Skeletal muscle cell (primary cell): ENCODE data around the gene SHLD1.
"Not testable (repeated sequence)": the region's sequence is repeated elsewhere in the genome, so short reads cannot be mapped to it uniquely, and the experiment has no call there.

Experiments
- DNase-seq: peaks from one replicate; pipeline ENCODE4 v3.0.0-alpha.2; 2010; ENCODE audit warnings: low read depth
- H3K4me3 ChIP-seq: 2 replicates; pipeline ENCODE4 v1.5.1; 2011; ENCODE audit warnings: low read depth, mild to moderate bottlenecking, control low read depth, low read length, moderate library complexity

The SHLD1 gene

DNA sequence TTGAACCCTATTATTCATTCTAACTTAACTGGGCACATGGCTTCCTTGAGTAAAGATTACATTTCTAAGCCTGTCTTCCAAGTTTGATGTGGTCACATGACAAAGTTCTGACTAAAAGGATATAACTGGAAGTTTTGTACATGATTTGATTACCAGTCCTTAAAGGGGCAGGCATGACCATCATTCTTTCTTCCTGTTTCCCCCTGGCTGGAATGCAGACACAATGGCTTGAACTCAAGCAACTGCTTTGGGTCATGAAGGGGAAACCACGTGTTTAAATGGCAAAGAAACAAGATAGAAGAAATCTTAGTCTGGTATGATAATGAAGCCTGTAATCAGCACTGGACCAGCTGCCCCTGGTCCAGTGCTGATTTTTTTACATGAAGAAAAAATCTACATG lies 15.6 kb upstream of the SHLD1 start:
- H3K4me3 ChIP-seq, result no peak overlapping the region
- no peak for DNase-seq

DNA sequence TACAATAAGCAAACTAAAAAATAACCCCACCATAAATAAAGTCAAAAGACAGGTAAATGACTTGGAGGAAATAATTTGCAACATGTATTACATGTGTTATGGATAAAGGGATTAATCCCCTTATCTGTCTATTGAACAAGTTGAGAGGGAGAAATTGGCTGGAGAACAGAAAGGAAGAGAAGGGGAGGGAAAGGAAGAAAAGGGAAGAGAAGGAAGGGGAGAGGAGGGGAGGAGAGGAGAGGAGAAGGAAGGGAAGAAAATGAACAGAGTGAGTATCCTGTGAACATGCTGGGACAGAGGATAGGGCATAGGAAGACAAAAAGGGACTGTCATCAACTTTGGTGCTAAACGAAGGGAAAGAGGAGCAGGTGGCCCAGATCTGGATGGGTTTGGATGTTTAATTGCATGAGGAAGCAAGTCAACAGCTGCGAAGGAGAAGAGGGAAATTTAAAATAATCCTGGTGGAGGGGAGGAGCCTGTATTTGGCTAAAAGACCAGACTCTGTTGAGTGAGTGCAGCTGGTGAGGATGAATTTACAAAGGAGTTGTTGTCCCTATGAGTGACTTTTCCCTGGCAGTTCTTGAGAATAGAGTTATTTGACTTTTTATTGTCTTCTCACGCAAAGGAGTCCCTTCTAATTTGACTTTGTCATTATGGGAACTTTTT lies 14.2 kb upstream of the SHLD1 start:
- H3K4me3 ChIP-seq, result no peak overlapping the region
- no peak for DNase-seq

DNA sequence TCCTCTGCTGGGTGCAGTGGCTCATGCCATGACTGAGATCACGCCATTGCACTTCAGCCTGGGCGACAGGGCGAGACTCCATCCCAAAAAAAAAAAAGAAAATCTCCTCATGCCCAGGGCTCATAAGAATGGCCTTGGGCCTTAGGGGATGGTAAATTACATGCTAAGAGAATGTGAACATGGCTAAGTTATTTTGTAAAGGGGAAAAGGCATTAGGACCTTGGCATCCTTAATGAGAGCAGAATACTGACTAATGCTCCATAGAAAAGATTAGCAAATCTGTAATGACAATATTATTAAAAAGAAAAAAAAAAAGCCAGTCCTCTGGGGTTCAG lies 12.6 kb upstream of the SHLD1 start:
- no peak for DNase-seq
- no peak overlapping the region for H3K4me3 ChIP-seq

DNA sequence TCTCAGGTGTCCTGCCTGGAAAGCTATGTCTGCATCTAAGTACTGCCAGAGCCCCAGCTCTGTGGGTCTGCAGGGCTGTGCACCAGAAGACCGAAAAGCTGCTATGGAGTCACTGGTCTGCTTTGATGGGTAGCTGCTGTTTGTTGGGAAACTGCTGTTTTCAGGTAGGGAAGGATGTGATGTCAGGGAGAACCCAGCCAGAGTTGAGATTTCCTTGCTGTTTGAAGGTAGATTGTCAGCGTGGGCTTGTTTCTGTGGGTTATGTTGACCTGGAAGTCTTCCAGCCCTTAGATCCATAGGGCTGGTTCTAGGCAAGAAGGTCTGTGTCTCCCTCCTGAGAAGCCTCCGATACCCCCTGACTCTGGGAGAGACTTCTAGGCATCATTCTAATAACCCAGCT lies 12.2 kb upstream of the SHLD1 start:
- no peak for DNase-seq
- no peak overlapping the region for H3K4me3 ChIP-seq

GRCh38 chr20:5740643-5741042 lies 9.6 kb upstream of the SHLD1 start:
- not testable (repeated sequence) for H3K4me3 ChIP-seq, DNase-seq

DNA sequence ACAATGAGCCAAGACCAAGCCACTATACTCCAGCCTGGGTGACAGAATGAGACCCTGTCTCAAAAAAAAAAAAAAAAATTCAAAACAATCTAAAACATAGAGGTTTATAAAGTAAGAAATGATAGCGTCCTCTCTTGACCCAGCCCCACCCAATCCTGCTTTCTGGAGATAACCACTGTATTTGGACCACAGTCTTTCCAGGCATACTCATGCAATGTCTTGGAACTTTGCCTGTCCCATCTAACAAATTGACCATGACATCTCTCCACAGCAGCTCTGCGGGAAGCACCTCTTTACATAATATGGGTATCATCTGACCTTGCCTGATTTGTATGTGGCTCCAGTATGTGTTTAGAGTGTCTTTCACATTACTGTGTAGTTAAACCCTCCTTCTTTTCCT lies 9.1 kb upstream of the SHLD1 start:
- DNase-seq, result no peak
- no peak overlapping the region for H3K4me3 ChIP-seq

DNA sequence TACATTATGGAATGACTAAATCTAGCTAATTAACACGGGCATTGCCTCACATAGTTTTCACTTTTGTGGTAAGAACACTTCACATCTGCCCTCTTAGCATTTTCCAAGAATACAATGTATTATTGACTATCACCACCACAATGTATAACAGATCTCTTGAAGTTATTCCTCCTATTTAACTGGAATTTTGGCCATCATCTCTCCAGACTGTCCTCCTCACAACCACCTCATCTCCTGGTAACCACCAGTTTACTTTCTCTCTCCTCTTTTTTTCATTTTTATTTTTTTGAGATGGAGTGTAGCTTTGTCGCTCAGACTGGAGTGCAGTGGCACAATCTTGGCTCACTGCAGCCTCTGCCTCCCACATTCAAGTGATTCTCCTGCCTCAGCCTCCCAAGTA lies 8.2 kb upstream of the SHLD1 start:
- no peak overlapping the region for H3K4me3 ChIP-seq
- no peak for DNase-seq

- DNase-seq, result no peak
- H3K4me3 ChIP-seq, result no peak overlapping the region
Measured at GRCh38 chr20:5745416-5746030, 4.7 kb upstream of the SHLD1 start.

- H3K4me3 ChIP-seq, result no peak overlapping the region
- no peak for DNase-seq
Measured at GRCh38 chr20:5746064-5746463, 4.1 kb upstream of the SHLD1 start.

DNA sequence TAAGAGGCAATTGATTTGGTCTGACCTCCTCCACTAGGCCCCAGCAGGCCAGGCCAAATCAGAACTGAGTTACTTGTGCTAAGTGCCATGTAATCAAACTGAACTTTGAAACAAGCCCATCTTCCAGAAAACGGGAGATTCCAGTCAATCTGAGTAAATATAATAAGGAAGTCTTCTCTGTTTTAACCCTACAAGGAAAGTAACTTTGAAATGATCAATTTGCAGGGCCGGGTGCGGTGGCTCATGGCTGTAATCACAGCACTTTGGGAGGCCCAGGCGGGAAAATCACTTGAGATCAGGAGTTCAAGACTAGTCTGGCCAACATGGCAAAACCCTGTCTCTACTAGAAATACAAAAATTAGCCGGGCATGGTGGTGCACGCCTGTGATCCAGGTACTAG lies 2.0 kb upstream of the SHLD1 start:
- no peak overlapping the region for H3K4me3 ChIP-seq
- no peak for DNase-seq

GRCh38 chr20:5749512-5749951 lies 669 bp upstream of the SHLD1 start:
- not testable (repeated sequence) for H3K4me3 ChIP-seq, DNase-seq

- no peak overlapping the region for H3K4me3 ChIP-seq
- no peak for DNase-seq
Measured at GRCh38 chr20:5751856-5752255, 1.7 kb downstream of the SHLD1 start.

- DNase-seq, result no peak
- H3K4me3 ChIP-seq, result no peak overlapping the region
Measured at GRCh38 chr20:5753814-5754213, 3.6 kb downstream of the SHLD1 start.

DNA sequence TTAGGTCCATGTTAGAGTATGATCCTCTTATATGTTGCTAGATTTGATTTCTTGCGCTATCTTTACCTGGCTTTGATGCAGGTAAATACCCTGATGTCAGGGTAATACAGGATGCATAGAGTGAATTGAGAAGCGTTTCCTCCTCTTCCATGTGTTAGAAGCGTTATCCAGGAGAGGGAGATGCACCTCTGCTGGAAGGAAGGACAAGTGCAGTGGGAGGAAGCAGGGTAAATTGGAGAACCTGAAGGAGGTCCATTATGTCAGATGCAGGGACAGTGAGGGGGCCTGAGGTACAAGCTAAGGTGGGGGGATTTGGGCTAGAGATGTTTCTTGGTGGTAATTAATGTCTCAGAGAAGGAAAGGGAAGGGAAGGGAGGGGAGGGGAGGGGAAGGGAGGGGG lies 7.7 kb downstream of the SHLD1 start:
- no peak overlapping the region for H3K4me3 ChIP-seq
- no peak for DNase-seq

DNA sequence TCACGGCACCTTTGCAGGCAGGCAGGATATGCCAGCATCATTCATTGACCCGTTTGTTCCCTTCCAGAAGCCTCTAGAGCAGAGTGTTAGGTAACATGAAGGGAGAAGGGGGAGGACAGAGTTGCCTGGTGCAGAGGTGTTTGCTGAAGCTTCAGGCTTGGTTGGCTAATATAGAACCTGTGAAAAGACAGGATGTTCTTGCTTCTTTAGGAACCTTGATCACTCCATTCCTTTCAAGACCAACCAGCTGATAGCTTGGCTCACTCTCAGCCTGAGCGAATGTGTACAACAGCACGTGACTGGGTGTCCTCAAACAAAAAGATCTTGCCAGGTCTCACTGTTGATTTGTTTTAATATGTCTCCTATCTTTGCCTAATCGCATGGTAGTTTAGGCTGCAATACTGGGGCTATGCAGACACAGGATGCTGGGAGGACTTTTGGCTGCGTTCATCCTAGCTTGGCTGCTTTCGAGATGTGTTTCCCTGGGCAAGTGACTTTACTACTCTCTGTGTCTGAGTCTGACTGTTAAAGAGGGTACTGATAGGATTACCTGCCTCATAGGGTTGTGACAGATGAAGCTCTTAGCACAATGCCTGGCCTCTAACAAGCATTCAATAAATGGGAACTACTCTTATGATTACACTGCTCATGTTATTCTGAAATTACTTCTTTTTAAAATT lies 16.0 kb downstream of the SHLD1 start:
- no peak for DNase-seq
- H3K4me3 ChIP-seq, result no peak overlapping the region

- no peak for DNase-seq
- H3K4me3 ChIP-seq, result no peak overlapping the region
Measured at GRCh38 chr20:5767493-5768098, 17.4 kb downstream of the SHLD1 start.

DNA sequence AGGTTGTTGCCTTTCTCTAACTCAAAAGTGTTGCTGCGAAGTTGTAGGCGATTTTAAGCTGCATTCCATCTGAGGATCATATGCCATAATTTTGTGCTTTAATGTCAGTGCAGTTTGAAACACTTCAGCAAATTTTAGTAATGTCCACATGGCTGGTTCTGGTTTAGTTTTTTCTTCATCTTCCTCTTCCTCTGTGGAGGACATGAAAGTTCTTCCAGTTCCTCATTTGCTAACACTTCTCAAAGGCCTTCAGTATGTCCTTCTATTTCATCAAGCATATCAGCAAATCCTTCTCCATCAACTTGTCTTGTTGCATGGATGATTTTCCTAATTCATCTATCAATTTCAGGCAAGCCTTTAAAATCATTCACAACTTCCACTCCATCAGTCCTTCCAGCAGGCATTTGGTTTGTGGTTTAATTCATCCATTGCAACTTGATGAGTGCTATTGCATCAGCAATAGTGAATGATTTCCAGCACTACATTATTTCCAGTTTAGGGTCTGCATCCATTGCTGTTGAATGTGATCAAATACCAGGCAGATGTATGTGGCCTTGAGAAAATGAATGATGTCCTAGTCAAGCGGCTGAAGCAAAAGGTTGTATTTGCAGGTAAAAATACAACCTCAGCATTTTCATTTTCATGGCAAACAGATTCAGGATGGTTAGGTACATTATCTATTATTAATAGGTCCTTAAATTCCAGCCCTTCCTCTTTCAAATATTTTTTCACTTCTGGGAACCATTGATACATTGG lies 20.2 kb downstream of the SHLD1 start:
- H3K4me3 ChIP-seq, result no peak overlapping the region

GRCh38 chr20:5770987-5771318 lies 20.8 kb downstream of the SHLD1 start:
- DNase-seq, result no peak
- no peak overlapping the region for H3K4me3 ChIP-seq

More for the DNA sequence above, 20.2 kb downstream of the SHLD1 start:
- DNase-seq, result no peak

- no peak for DNase-seq
- H3K4me3 ChIP-seq, result no peak overlapping the region
Measured at GRCh38 chr20:5772704-5773103, 22.5 kb downstream of the SHLD1 start.

GRCh38 chr20:5773589-5773988 lies 23.4 kb downstream of the SHLD1 start:
- DNase-seq, result no peak

More at GRCh38 chr20:5773589-5773988, 23.4 kb downstream of the SHLD1 start:
- no peak overlapping the region for H3K4me3 ChIP-seq
